Ovary (tissue), 9 donors: ENCODE data around the gene DAPP1. TPM values are rescaled to one million over a fixed set of nuclear protein-coding genes. Genes with fewer than 3 reads are reported as not detected.

ENCODE experiments used
- DNase-seq, 5 donors: peaks; one replicate each; pipeline ENCODE4 v3.0.0-alpha.2; 2019 to 2020
- H3K27ac ChIP-seq, 2 donors: fragments of 200-600 bp; one replicate each; pipeline versions ENCODE4 v1.5.1 to v1.8.0; 2019 to 2022
- H3K27me3 ChIP-seq: fragments of 200-600 bp; one replicate; pipeline ENCODE4 v1.8.0; 2022
- H3K36me3 ChIP-seq: fragments of 200-600 bp; sonication (generic); one replicate; pipeline ENCODE4 v1.5.1; 2019
- H3K4me1 ChIP-seq: one replicate; pipeline ENCODE4 v1.8.1; 2013; ENCODE audit warnings: mild to moderate bottlenecking, moderate library complexity; ENCODE audit not compliant: insufficient read depth
- H3K4me3 ChIP-seq: fragments of 200-600 bp; sonication (generic); one replicate; pipeline ENCODE4 v1.5.1; 2017
- H3K9me3 ChIP-seq, 2 donors: fragments of 200-600 bp in 1 of 2; sonication (generic) in 1 of 2; one replicate each; pipeline versions ENCODE4 v1.5.1 to v1.8.1; 2013 to 2019; ENCODE audit warnings: mild to moderate bottlenecking in 1 of 2, moderate library complexity in 1 of 2
- EP300 ChIP-seq: sonication (generic); formaldehyde crosslinking; IDR thresholded peaks from one replicate; pipeline ENCODE4 v1.6.1; 2017; ENCODE audit warnings: antibody characterized with exemption
- POLR2A ChIP-seq: fragments of 450-650 bp; IDR thresholded peaks from one replicate; pipeline ENCODE4 v1.6.1; 2017; ENCODE audit warnings: antibody characterized with exemption, mild to moderate bottlenecking, moderate library complexity
- WGBS, 3 donors: extraction: QIAGEN DNeasy Blood & Tissue Kit in 1 of 3; methylation state at CpG; one replicate each; pipeline versions ENCODE4 v1.1.5 to v1.1.7; 2013 to 2017; 5-methylcytosine and 5-hydroxymethylcytosine counted together
- intact Hi-C, 4 donors: fragments of 100-400 bp; cut with DNase I; formaldehyde crosslinking; loops; one replicate each; pipeline versions ENCODE4 v1.11.0 to v1.15.1; 2022 to 2023
- polyA plus RNA-seq, 2 donors: library from polyadenylated mRNA; stranded (reverse); fragments of 200-250 nt in 1 of 2; fragments of 350-450 nt in 1 of 2; fragmentation: Illumina TruSeq in 1 of 2; extraction: RNeasy Lipid Tissue Mini Kit (QIAGEN cat#74804) in 1 of 2; gene quantifications; one replicate each; pipeline ENCODE4 v1.2.3, GENCODE V29; 2013 to 2014
- total RNA-seq, 7 donors: library from RNA; depleted of rRNA in 2 of 7; stranded (reverse); fragments of >200 nt in 2 of 7; fragmentation: NEBNext Ultra II Directional in 3 of 7; extraction: Animal tissue kit (Norgen Biotek cat#: 25700) in 3 of 7; gene quantifications; one replicate each; pipeline versions ENCODE4 v1.1.0 to v1.2.4, GENCODE V29; 2016 to 2023
- TF ChIP-seq, protein P1 (sequence below), 3 donors: fragments of 450-650 bp in 2 of 3; fragments of 200-600 bp in 1 of 3; IDR thresholded peaks; one replicate each; pipeline versions ENCODE4 v1.5.1 to v1.8.0; 2016 to 2022; ENCODE audit warnings: antibody characterized with exemption in 3 of 3, mild to moderate bottlenecking in 1 of 3
- donor health status: DM: no; HTN: no; CAD: no; lungs with moderate emphysema.
- donor health status: DM: no; HTN: no; CAD: no.
- donor health status: Bipolar disorder and iron deficiency.
- donor health status: DM: yes; HTN: yes; CAD: no.
- donor health status: DM: no; HTN: no; CAD: no.
- donor health status: DM: yes; HTN: yes; CAD: no.

DAPP1 gene
- total and polyA plus RNA-seq, 9 donors, result 0.34 to 4.1 (median 0.65) TPM

DNA sequence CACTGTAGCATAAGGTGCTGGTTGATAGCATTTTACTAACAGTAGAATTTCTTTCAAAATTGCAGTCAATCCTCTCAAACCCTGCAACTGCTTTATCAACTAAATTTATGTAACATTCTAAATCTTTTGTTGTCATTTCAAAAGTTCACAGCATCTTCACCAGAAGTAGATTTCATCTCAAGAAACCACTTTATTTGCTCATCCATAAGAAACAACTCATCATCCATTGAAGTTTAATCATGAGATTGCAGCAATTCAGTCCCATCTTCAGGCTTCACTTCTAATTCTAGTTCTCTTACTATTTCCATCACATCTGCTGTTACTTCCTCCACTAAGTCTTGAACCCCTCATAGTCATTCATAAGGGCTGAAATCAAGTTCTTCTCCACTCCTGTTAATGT, 55.9 kb downstream of the DAPP1 start:
- Histone ChIP-seq H3K9me3 (no peaks in the 10 kb centered on the region), H3K27ac (no peak overlapping the region), H3K27me3 (no peaks in the 10 kb centered on the region), H3K4me1 (peaks cover 3% of the 10 kb centered on the region), H3K4me3 (no peak overlapping the region), H3K36me3 (no peaks in the 10 kb centered on the region)
- intact Hi-C loops, result no loop called here
- TF ChIP-seq, protein P1, sequence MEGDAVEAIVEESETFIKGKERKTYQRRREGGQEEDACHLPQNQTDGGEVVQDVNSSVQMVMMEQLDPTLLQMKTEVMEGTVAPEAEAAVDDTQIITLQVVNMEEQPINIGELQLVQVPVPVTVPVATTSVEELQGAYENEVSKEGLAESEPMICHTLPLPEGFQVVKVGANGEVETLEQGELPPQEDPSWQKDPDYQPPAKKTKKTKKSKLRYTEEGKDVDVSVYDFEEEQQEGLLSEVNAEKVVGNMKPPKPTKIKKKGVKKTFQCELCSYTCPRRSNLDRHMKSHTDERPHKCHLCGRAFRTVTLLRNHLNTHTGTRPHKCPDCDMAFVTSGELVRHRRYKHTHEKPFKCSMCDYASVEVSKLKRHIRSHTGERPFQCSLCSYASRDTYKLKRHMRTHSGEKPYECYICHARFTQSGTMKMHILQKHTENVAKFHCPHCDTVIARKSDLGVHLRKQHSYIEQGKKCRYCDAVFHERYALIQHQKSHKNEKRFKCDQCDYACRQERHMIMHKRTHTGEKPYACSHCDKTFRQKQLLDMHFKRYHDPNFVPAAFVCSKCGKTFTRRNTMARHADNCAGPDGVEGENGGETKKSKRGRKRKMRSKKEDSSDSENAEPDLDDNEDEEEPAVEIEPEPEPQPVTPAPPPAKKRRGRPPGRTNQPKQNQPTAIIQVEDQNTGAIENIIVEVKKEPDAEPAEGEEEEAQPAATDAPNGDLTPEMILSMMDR (IDR thresholded peaks at IDR 0.05), result no peak
- DNase-seq, result no peak

DNA sequence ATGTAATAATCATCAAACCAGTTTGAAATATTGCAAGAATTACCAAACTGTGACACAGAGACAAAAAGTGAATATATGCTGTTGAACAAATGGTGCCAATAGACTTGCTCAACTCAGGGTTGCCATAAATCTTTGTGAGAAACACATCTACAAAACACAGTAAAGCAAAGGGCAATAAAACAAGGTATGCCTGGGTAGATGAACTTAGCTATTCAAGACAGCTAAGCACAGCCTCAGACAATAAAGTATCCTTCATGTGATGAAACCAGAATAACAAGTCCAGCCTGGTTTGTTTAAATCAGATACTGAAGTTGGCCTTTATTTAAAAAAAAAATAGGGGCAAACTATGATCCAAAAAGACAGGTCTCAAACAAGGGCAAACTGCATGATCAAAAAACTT, 58.4 kb downstream of the DAPP1 start:
- no peaks in the 10 kb centered on the region for H3K27me3 ChIP-seq
- H3K4me3 ChIP-seq, result no peak overlapping the region
- no peaks in the 10 kb centered on the region for H3K36me3 ChIP-seq
- H3K4me1 ChIP-seq, result no peaks in the 10 kb centered on the region
- TF ChIP-seq POLR2A, result no peak
- TF ChIP-seq EP300, result no peak
- TF ChIP-seq, protein P1 (IDR thresholded peaks at IDR 0.05), result no peak
- no peak overlapping the region for H3K27ac ChIP-seq
- no peak for DNase-seq
- intact Hi-C loops, result no loop called here
- no peaks in the 10 kb centered on the region for H3K9me3 ChIP-seq

DNA sequence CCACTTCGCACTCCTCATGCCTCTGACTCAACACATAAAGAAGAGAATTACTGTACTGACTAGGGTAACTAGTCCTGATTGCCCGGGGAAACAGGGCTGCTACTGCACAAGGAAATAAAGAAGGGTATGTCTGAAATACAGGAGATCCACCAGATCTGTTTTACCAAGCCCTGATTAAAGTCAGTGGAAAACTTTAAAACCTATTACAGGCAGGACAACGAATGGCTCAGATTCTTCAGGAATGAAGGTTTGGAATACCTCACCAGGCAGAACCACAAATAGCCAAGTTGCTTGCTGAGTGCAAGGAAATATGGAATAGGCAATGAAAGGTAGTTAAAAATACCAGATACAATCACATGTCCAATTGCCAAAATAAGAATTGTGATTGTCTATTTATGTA, 60.3 kb downstream of the DAPP1 start:
- H3K4me3 ChIP-seq, result no peak overlapping the region
- H3K9me3 ChIP-seq, result no peaks in the 10 kb centered on the region
- 83 to 89% (median 87%) methylated on average over 3 of the region's 3 CpGs for WGBS, 3 donors
- H3K27me3 ChIP-seq, result no peaks in the 10 kb centered on the region
- H3K36me3 ChIP-seq, result no peaks in the 10 kb centered on the region
- no peaks in the 10 kb centered on the region for H3K4me1 ChIP-seq
- H3K27ac ChIP-seq, result no peak overlapping the region
- TF ChIP-seq POLR2A, result no peak
- TF ChIP-seq EP300, result no peak
- TF ChIP-seq, protein P1 (IDR thresholded peaks at IDR 0.05), result no peak
- no peak for DNase-seq
- intact Hi-C loops, result no loop called here

DNA sequence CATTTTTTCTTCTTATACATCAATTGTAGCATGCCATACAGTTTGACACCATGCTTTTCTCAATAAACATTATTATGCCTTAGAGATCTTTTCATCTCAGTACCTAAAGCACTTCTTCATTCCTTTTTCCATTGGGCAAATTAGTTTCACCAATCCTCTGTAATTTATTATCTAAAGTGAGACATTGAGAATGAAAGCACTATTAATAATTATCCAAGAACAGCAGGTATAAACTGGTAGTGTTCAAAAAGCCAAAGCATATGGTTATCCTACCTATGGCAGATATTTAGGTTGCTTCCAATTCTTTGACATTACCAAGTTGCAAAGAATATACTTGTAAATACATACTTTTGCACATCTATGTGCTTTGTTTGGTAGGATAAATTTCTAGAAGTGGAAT, 62.0 kb downstream of the DAPP1 start:
- Histone ChIP-seq H3K4me1 (no peaks in the 10 kb centered on the region), H3K27ac (no peak overlapping the region), H3K9me3 (no peaks in the 10 kb centered on the region), H3K36me3 (no peaks in the 10 kb centered on the region), H3K4me3 (no peak overlapping the region), H3K27me3 (no peaks in the 10 kb centered on the region)
- TF ChIP-seq EP300, result no peak
- TF ChIP-seq, protein P1 (IDR thresholded peaks at IDR 0.05), result no peak
- no peak for TF ChIP-seq POLR2A
- intact Hi-C loops, result no loop called here
- no peak for DNase-seq

DNA sequence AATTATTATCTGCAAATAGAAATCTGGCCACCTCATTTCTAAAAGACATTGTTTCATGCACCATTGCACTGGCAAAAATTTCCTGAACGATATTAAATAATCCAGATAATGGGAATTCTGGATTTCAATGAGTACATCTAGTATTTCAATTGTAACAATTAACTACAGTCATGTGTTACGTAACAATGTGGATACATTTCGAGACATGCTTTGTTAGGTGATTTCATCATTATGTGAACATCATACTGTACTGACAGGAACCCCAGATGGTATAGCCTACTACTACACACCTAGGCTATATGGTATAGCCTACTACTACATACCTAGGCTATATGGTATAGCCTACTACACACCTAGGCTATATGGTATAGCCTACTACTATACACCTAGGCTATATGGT, 62.8 kb downstream of the DAPP1 start:
- no peaks in the 10 kb centered on the region for H3K4me1 ChIP-seq
- intact Hi-C loops, result no loop called here
- no peaks in the 10 kb centered on the region for H3K27me3 ChIP-seq
- TF ChIP-seq POLR2A (no peak), EP300 (no peak)
- TF ChIP-seq, protein P1 (IDR thresholded peaks at IDR 0.05), result no peak
- H3K9me3 ChIP-seq, result no peaks in the 10 kb centered on the region
- no peaks in the 10 kb centered on the region for H3K36me3 ChIP-seq
- no peak for DNase-seq
- 93 to 94% (median 93%) methylated on average over 3 of the region's 3 CpGs for WGBS, 3 donors
- no peak overlapping the region for H3K27ac ChIP-seq
- H3K4me3 ChIP-seq, result no peak overlapping the region
